ENCODE measurements around the gene DISC1.

The DISC1 gene

DNA sequence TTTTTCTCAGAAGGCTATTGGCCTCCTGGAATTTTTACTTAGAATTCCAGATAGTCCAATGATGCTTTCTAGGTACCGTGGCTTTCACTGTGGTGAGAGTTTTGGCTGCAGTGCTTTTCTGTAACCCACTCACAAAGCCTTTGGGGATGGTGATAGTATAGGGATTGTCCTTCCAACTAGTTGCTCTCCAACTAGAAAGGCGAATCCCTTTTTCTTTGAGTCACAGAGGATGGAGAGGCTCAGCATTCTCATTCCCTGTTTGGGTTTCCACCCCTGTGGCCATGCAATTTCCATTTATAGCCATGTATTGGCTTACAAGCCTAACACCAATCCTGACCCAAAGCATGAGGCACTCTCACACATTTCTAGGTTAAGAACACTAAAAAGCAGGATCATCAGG, 300.3 kb downstream of the DISC1 start:
- TF ChIP-seq POLR2A (IDR thresholded peaks at IDR 0.05; ENCODE audit: extremely low read depth, insufficient read length) (no peak), CTCF (IDR thresholded peaks at IDR 0.05; ENCODE audit: low read depth, low read length) (no peak), MYC (IDR thresholded peaks at IDR 0.05; ENCODE audit: low read depth, low read length) (no peak)
- TF ChIP-seq, protein P1, sequence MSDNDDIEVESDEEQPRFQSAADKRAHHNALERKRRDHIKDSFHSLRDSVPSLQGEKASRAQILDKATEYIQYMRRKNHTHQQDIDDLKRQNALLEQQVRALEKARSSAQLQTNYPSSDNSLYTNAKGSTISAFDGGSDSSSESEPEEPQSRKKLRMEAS (IDR thresholded peaks at IDR 0.05; ENCODE audit: low read depth, low read length) = no peak
- no peak for DNase-seq (ENCODE audit: low read depth)
- no peak overlapping the region for H3K4me3 ChIP-seq (ENCODE audit: low read depth, low read length)

- DNase-seq (ENCODE audit: low read depth) = no peak
Measured at GRCh38 chr1:231927431-231927830, 300.8 kb downstream of the DISC1 start.

DNA sequence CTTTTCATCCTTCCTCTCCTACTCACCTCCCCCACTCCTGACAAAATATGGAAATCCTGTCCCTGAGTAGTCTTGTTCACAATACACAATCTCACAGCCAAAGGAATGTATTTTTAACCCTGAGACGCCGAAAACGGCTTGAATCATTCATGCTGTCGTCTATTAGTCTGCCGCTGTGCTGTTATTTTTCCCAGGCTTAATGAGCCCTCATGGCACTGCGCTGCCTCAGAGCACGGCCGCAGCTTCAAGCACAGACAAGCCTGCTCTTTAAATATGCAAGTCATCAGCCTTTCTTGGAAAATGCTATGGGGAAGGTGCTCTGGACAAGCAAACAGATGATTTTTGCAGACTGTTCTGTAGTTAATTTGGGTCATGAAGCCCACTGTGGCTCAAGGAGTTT, 302.7 kb downstream of the DISC1 start:
- no peak overlapping the region for H3K4me3 ChIP-seq (ENCODE audit: low read depth, low read length)
- DNase-seq (ENCODE audit: low read depth) = no peak
- no peak for TF ChIP-seq POLR2A (IDR thresholded peaks at IDR 0.05; ENCODE audit: extremely low read depth, insufficient read length)
- TF ChIP-seq, protein P1 (IDR thresholded peaks at IDR 0.05; ENCODE audit: low read depth, low read length) = no peak
- no peak for TF ChIP-seq CTCF (IDR thresholded peaks at IDR 0.05; ENCODE audit: low read depth, low read length)

More at GRCh38 chr1:231927431-231927830, 300.8 kb downstream of the DISC1 start:
- TF ChIP-seq MYC (IDR thresholded peaks at IDR 0.05; ENCODE audit: low read depth, low read length) = no peak
- TF ChIP-seq CTCF (IDR thresholded peaks at IDR 0.05; ENCODE audit: low read depth, low read length) = no peak
- no peak overlapping the region for H3K4me3 ChIP-seq (ENCODE audit: low read depth, low read length)

- no peak overlapping the region for H3K4me3 ChIP-seq (ENCODE audit: low read depth, low read length)
- no peak for DNase-seq (ENCODE audit: low read depth)
- TF ChIP-seq, protein P1 (IDR thresholded peaks at IDR 0.05; ENCODE audit: low read depth, low read length) = no peak
- no peak for TF ChIP-seq CTCF (IDR thresholded peaks at IDR 0.05; ENCODE audit: low read depth, low read length)
- no peak for TF ChIP-seq POLR2A (IDR thresholded peaks at IDR 0.05; ENCODE audit: extremely low read depth, insufficient read length)
- TF ChIP-seq MYC (IDR thresholded peaks at IDR 0.05; ENCODE audit: low read depth, low read length) = no peak
Measured at GRCh38 chr1:231930257-231930947, 303.8 kb downstream of the DISC1 start.

DNA sequence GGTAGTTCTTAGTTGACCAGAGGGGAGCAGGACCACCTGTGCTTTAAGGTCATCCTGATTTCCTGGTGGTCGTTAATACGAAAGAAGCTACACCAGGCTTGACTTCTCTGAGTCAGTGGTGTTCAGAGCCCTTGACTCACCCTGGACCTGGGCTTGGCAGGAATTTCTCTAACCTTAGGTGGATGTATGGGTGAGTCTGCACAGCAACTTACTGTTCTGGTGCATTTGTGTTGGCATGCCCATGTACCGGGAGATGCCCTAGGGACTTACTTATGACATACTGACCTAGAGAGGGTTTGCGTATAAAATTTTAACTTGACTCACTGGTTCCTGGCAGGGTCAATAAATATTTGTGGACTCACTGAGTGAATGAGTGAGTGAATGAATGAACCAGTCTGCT, 304.6 kb downstream of the DISC1 start:
- DNase-seq (ENCODE audit: low read depth) = no peak
- H3K4me3 ChIP-seq (ENCODE audit: low read depth, low read length) = no peak overlapping the region
- no peak for TF ChIP-seq CTCF (IDR thresholded peaks at IDR 0.05; ENCODE audit: low read depth, low read length)
- TF ChIP-seq, protein P1 (IDR thresholded peaks at IDR 0.05; ENCODE audit: low read depth, low read length) = no peak
- no peak for TF ChIP-seq MYC (IDR thresholded peaks at IDR 0.05; ENCODE audit: low read depth, low read length)
- TF ChIP-seq POLR2A (IDR thresholded peaks at IDR 0.05; ENCODE audit: extremely low read depth, insufficient read length) = no peak

All from NB4 (cell line).